ENCODE measurements around the gene AKT1S1. TPM values are rescaled to one million over a fixed set of nuclear protein-coding genes. Genes with fewer than 3 reads are reported as not detected.
A peak's percentile ranks its signal among the peaks of the same experiment; 100 is the strongest.

The AKT1S1 gene
- total RNA-seq, 1 donor from 2014 or later, result 2.3 TPM

DNA sequence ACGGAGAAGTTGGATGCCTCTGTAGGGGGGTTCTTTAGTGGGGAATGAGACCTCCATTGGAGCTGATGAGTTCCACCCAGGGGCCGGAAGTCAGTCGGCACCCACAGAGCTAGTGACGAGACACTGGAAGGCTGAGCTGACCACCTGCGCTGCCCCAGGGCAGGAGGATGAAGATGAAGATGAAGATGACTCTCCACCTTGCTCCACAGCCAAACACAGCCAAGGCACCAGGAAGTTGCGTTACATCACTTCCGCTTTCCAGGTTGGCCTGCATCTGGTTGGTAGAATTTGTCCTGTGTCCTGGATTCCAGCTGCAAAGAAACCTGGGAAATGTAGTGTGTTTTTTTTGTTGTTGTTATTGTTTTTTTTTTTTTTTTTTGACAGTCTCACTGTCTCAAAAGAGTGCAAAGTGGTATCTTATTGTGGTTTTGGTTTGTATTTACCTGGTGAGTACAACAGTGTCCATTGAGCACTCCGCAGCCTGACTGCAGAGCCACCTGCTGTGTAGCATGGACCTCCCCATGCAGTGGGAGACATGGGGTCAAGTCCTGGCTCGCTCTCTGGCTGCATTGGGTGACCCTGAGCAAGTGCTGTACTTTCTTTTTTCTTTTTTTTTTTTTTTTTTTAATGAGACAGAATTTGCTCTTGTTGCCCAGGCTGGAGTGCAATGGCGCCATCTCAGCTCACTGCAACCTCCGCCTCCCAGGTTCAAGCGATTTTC lies 2.2 kb upstream of the AKT1S1 start:
- peaks cover 18% of the 10 kb centered on the region for H4K20me1 ChIP-seq (ENCODE audit: low read depth)
- H3K9me3 Mint-ChIP-seq, result no peaks in the 10 kb centered on the region
- peaks cover 2% of the 10 kb centered on the region for H3K27me3 Mint-ChIP-seq (ENCODE audit: insufficient read depth, low read depth)
- no peak for TF ChIP-seq EZH2phosphoT487 (IDR thresholded peaks at IDR 0.05)
- no peak for TF ChIP-seq EZH2 (IDR thresholded peaks at IDR 0.05)
- TF ChIP-seq CTCF (IDR thresholded peaks at IDR 0.05), result no peak
- peaks cover 10% of the 10 kb centered on the region for H3K4me1 ChIP-seq
- H3K9me3 ChIP-seq (ENCODE audit: low read depth), result no peaks in the 10 kb centered on the region
- peak overlapping the region; percentile 76 for H3K4me2 ChIP-seq
- peaks cover 28% of the 10 kb centered on the region for H3K79me2 ChIP-seq (ENCODE audit: low read depth)
- H3K27ac ChIP-seq, result no peak overlapping the region
- H3K27me3 ChIP-seq, result no peaks in the 10 kb centered on the region
- no peak overlapping the region for H2AFZ ChIP-seq (replicated peaks)
- H3K36me3 Mint-ChIP-seq, result peaks cover 25% of the 10 kb centered on the region
- no peak overlapping the region for H3K4me3 ChIP-seq
- no peak overlapping the region for H3K9ac ChIP-seq
- no peak for DNase-seq (ENCODE audit: low spot score)
- no peak overlapping the region for H3K27ac Mint-ChIP-seq
- H3K36me3 ChIP-seq, result peaks cover 4% of the 10 kb centered on the region
- H3K4me1 Mint-ChIP-seq, result peaks cover 20% of the 10 kb centered on the region
- H3F3A ChIP-seq (ENCODE audit: low read depth), result peaks cover 6% of the 10 kb centered on the region
- no peak overlapping the region for H3K4me3 Mint-ChIP-seq

- H3K9me3 Mint-ChIP-seq, result no peaks in the 10 kb centered on the region
- H3K4me3 Mint-ChIP-seq, result no peak overlapping the region
- peaks cover 2% of the 10 kb centered on the region for H3K27me3 Mint-ChIP-seq (ENCODE audit: insufficient read depth, low read depth)
- Histone ChIP-seq H3K36me3 (peaks cover 4% of the 10 kb centered on the region), H3K4me2 (peak overlapping the region; percentile 76), H3K4me3 (peak overlapping the region; percentile 88), H3K27me3 (no peaks in the 10 kb centered on the region), H3K4me1 (peaks cover 10% of the 10 kb centered on the region), H3K9ac (no peak overlapping the region), H4K20me1 (ENCODE audit: low read depth) (peaks cover 18% of the 10 kb centered on the region), H2AFZ (replicated peaks) (no peak overlapping the region), H3F3A (ENCODE audit: low read depth) (peaks cover 6% of the 10 kb centered on the region), H3K27ac (no peak overlapping the region), H3K9me3 (ENCODE audit: low read depth) (no peaks in the 10 kb centered on the region), H3K79me2 (ENCODE audit: low read depth) (peaks cover 30% of the 10 kb centered on the region)
- no peak for DNase-seq (ENCODE audit: low spot score)
- H3K4me1 Mint-ChIP-seq, result peaks cover 20% of the 10 kb centered on the region
- H3K36me3 Mint-ChIP-seq, result peaks cover 23% of the 10 kb centered on the region
- H3K27ac Mint-ChIP-seq, result no peak overlapping the region
- no peak for TF ChIP-seq EZH2 (IDR thresholded peaks at IDR 0.05)
- TF ChIP-seq CTCF (IDR thresholded peaks at IDR 0.05), result no peak
- no peak for TF ChIP-seq EZH2phosphoT487 (IDR thresholded peaks at IDR 0.05)
Observed at GRCh38 chr19:49878744-49879070, 1.6 kb upstream of the AKT1S1 start.

DNA sequence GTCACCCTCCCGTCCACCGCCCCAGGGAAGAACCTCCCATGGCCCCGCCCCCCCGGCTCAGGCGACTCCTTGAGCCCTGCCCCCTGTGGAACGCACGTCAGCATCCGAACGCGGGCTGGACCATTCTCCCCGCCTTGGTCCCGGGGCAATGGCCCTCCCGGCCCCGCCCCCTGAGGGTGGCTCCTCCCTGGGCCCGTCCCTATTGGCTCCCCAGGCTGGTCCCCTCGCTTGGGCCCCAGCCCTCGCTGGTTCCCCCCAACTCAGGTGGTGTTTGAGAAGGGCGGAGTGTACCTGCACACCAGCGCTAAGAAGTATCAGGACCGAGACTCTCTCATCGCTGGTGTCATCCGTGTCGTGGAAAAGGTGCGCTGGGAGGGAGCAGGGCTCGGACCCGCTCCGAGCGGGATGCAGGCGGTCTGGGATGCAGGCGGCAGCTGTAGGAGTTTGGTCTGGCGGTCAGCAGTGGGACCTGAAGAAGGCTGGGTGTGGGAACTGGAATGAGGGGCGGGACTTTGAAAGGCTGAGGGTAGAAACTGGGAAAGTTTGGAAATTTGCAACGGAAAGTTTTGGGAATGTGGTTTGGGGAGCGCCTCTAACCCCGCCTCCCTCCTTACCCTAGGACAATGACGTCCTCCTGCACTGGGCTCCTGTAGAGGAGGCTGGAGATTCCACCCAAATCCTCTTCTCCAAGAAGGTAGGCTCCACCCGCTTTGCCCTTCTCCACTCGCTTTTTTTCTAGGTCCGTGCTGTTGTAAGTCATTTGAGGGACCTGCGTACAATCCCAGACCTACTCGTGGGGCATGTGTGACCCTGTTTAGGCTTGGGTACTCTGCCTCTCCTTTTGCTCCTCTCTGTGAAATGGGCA lies 956 bp upstream of the AKT1S1 start:
- no peaks in the 10 kb centered on the region for H3K27me3 ChIP-seq
- peaks cover 3% of the 10 kb centered on the region for H3K36me3 ChIP-seq
- H3K27ac Mint-ChIP-seq, result peak overlapping the region; percentile 82
- peaks cover 30% of the 10 kb centered on the region for H3K79me2 ChIP-seq (ENCODE audit: low read depth)
- H3K4me3 ChIP-seq, result peak overlapping the region; percentile 88
- peak; percentile 99 for DNase-seq (ENCODE audit: low spot score)
- H3K27ac ChIP-seq, result peak overlapping the region; percentile 87
- peak overlapping the region; percentile 48 for H2AFZ ChIP-seq (replicated peaks)
- H3K4me2 ChIP-seq, result peak overlapping the region; percentile 76
- H3K27me3 Mint-ChIP-seq (ENCODE audit: insufficient read depth, low read depth), result peaks cover 2% of the 10 kb centered on the region
- no peak overlapping the region for H3K4me3 Mint-ChIP-seq
- H3K9me3 ChIP-seq (ENCODE audit: low read depth), result no peaks in the 10 kb centered on the region
- H3K36me3 Mint-ChIP-seq, result peaks cover 17% of the 10 kb centered on the region
- TF ChIP-seq CTCF (IDR thresholded peaks at IDR 0.05) (no peak), EZH2phosphoT487 (IDR thresholded peaks at IDR 0.05) (no peak), EZH2 (IDR thresholded peaks at IDR 0.05) (no peak)
- H3K9ac ChIP-seq, result peak overlapping the region; percentile 29
- H3K9me3 Mint-ChIP-seq, result no peaks in the 10 kb centered on the region
- peaks cover 10% of the 10 kb centered on the region for H3K4me1 ChIP-seq
- H3F3A ChIP-seq (ENCODE audit: low read depth), result peaks cover 6% of the 10 kb centered on the region
- peaks cover 18% of the 10 kb centered on the region for H4K20me1 ChIP-seq (ENCODE audit: low read depth)
- peaks cover 20% of the 10 kb centered on the region for H3K4me1 Mint-ChIP-seq

Data from neural progenitor cell (in vitro differentiated cells).